Astrocyte (in vitro differentiated cells and primary cell): ENCODE measurements around the gene KIF18A.
"Not testable (repeated sequence)": the region's sequence is repeated elsewhere in the genome, so short reads cannot be mapped to it uniquely, and the experiment has no call there.

Experiments
- EZH2 ChIP-seq: IDR thresholded peaks from 2 replicates; pipeline ENCODE4 v1.6.1; 2012; ENCODE audit warnings: mild to moderate bottlenecking, low read length, inconsistent platforms; ENCODE audit not compliant: insufficient read depth
- TF ChIP-seq, protein P1 (sequence below): IDR thresholded peaks from 2 replicates; pipeline ENCODE4 v1.5.1; 2011; ENCODE audit warnings: low read depth, mild to moderate bottlenecking, inconsistent platforms, low read length, moderate library complexity; ENCODE audit not compliant: insufficient read depth

GRCh38 chr11:28136157-28136556 is 28.2 kb upstream of the KIF18A start:
- TF ChIP-seq, protein P1, sequence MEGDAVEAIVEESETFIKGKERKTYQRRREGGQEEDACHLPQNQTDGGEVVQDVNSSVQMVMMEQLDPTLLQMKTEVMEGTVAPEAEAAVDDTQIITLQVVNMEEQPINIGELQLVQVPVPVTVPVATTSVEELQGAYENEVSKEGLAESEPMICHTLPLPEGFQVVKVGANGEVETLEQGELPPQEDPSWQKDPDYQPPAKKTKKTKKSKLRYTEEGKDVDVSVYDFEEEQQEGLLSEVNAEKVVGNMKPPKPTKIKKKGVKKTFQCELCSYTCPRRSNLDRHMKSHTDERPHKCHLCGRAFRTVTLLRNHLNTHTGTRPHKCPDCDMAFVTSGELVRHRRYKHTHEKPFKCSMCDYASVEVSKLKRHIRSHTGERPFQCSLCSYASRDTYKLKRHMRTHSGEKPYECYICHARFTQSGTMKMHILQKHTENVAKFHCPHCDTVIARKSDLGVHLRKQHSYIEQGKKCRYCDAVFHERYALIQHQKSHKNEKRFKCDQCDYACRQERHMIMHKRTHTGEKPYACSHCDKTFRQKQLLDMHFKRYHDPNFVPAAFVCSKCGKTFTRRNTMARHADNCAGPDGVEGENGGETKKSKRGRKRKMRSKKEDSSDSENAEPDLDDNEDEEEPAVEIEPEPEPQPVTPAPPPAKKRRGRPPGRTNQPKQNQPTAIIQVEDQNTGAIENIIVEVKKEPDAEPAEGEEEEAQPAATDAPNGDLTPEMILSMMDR, result not testable (repeated sequence)
- not testable (repeated sequence) for TF ChIP-seq EZH2
